Activated T-cell treated with anti-CD3 and anti-CD28 coated beads for 4 hours (primary cell): ENCODE results near the gene CEP152.

Experiments used
- DNase-seq: peaks from one replicate; pipeline ENCODE4 v3.0.0-alpha.2; 2020

Gene CEP152

DNA sequence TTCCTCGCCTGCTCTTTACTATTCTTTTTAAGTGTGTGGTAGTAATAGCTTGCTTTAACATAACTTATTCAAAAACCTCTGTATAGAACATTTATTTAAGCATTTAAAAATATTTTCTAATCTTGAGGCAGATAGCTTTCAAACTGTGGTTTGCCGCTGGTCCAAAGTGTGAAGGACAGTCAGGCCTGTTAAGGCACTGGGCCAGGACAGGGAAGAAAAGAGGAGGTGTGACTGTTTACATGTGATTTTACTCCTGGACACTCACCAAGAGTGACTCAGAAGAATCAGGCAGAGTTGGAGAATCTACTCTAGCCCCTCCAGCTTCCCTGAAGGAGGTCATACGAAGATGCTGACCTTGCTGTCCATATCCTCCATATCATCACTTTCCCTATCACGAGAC, 44.7 kb downstream of the CEP152 start:
- no peak for DNase-seq

GRCh38 chr15:48765022-48765421, 45.8 kb downstream of the CEP152 start:
- DNase-seq: no peak

DNA sequence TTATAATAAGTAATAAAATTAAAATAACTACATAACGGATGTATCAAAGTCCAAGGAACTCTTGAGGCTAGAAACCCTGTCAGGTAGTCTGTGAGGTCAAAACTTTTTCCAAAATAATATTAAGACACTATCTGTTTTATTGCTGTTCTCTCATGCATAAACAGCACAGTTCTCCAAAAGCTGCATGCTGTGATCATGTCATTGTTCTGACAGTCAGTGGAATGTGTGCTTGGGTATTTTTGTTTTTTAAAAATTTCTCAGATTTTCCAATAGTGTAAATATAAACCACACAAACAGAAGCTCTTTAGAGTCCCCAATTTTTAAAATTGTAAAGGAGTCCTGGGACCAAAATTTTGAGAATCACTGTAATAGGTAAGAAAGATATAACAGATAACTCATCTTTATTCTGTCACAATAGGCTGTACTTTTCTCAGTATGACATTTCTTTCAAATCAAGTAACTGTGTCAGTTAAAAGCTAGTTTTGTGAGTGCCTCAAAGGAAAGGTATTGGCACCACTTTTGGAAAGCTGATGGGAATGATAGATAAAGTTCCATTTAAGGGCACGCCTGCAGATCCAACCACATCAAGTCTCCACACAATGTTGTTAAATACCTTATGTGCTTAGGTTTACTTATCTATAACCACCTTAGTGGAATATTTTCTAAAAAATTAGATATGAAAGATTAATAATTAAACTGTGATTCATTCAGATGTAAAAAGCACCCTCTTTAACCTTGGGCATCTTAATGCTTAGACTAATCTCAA, 49.3 kb downstream of the CEP152 start:
- no peak for DNase-seq

- DNase-seq: no peak
Observed at GRCh38 chr15:48759921-48760320, 50.9 kb downstream of the CEP152 start.

- DNase-seq: no peak
Observed at GRCh38 chr15:48757661-48758060, 53.2 kb downstream of the CEP152 start.

GRCh38 chr15:48754011-48754410, 56.9 kb downstream of the CEP152 start:
- DNase-seq: no peak

- DNase-seq: no peak
Observed at GRCh38 chr15:48751595-48751994, 59.3 kb downstream of the CEP152 start.

GRCh38 chr15:48748535-48748934, 62.3 kb downstream of the CEP152 start:
- DNase-seq: no peak

GRCh38 chr15:48733615-48734014, 77.3 kb downstream of the CEP152 start:
- DNase-seq: no peak

DNA sequence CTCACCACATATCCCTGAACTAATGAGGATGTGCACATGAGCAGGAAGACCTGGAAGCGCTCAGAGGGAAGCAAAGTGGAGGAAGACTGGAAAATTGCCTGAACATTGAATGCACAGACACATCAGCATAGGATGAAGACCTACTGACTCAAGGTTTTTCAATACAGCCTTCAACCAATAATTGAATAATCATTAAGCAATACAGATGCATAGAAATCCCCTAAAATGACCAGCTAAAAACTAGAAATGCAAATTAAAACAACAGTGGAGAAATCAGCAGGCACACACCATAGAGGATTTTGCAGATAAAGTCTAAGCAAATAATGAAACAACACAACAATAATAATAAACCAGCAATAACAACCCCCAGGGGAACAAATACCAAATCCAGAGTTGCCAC, 80.4 kb downstream of the CEP152 start:
- DNase-seq: no peak

- no peak for DNase-seq
Observed at GRCh38 chr15:48723969-48724368, 86.9 kb downstream of the CEP152 start.

DNA sequence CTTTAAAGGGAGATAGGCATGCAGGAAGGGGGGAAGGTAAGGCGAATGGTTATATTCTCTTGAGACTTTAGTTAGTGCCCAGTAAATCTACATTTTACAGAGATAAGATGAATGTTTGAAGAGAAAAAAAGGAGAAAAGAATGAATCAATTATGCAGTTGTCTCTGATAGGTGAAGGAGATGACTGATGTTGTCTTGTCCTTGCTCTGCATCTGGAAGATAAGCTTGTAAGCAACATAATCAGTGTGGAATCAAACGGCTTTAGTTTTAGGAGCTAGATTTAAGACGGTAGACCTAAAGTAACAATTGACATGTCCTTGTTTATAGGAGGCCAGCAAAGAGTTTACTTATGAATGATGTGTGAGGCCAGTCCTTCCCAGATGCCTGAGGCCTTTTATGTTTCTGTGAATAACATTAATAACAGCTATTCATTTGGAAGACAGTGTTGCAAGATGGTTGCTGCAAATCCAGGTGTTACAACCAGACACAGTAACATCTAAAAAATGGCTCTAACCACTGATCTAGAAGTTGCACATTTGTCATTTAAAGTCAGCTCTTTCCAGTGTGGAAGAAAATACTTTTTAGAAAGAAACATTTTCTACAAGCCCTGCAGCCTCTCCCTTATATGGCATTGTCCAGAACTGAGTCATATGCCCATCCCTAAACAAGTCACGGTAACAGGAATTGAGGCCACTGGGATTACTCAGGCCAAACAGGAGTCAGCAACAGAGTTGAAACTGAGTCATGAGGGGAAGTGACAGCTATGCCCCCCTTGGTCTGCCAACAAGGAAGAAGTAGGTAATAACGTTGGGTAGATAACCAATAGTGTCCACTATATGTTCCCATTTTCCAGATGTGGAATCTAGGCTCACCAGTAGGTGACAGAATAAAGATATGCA, 87.9 kb downstream of the CEP152 start:
- DNase-seq: no peak

- DNase-seq: no peak
Observed at GRCh38 chr15:48721061-48721810, 89.6 kb downstream of the CEP152 start.

- DNase-seq: no peak
Observed at GRCh38 chr15:48720646-48721045, 90.2 kb downstream of the CEP152 start.

- DNase-seq: no peak
Observed at GRCh38 chr15:48719668-48720067, 91.2 kb downstream of the CEP152 start.

DNA sequence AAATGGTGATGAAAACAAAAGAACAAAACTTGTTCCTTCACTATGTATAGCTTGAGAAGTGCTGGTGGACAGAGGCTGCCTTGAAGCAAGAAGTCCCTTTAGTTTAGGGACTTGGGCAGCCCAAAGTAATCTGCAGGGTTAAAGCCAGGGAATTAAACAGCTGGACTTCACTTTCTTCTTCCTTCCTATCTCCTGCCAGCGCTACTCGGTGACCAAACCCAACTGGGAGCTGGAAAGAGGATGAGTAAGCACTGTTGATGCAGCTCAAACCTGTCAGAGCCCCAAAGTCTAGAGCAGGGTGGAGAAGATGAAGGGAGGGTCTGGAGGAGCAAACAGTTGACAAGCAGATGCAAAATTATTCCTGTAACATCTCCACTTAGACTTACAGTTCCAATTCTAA, 92.2 kb downstream of the CEP152 start:
- no peak for DNase-seq

GRCh38 chr15:48717458-48717857, 93.4 kb downstream of the CEP152 start:
- no peak for DNase-seq

- no peak for DNase-seq
Observed at GRCh38 chr15:48712546-48712945, 98.3 kb downstream of the CEP152 start.

DNA sequence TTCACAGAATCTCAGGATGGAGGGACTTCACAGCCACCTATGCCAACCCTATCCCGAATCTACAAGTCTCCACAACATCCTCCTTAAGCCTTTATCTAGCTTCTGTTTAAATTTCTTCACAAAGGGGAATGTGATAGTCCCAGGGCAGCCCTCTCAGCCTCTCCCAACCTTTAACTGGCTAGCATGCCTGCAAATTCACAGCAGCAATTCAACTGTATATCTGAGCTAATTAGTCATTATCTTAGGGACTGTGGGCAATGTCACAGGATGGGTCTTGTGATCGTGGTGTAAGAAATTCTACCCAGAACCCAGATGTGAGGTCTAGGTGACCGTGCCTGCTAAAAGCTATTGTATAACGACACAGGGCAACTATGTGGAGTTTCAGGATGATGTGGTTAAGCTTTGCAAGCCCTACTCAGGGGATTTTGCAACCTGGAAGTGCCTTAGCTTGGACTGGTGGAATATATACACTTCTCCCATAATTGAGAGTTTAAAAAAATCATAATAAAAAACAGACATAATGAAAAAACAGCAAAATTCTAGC, 99.8 kb downstream of the CEP152 start:
- DNase-seq: no peak

DNA sequence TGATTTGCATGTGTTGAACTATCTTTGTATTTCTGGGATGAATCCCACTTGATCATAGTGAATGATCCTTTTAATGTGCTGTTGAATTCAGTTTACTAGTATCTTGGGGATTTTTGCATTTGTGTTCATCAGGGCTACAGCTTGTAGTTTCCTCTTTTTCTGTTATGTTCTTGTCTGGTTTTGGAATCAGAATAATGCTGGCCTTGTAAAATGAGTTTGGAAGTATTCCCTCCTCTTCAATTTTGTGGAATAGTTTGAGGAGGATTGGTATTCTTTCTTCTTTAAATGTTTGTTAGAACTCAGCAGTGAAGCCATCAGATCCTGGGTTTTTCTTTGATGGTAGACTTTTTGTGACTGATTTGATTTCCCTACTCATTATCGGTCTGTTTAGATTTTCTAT, 102.2 kb downstream of the CEP152 start:
- DNase-seq: no peak

GRCh38 chr15:48705381-48705780, 105.5 kb downstream of the CEP152 start:
- DNase-seq: no peak

DNA sequence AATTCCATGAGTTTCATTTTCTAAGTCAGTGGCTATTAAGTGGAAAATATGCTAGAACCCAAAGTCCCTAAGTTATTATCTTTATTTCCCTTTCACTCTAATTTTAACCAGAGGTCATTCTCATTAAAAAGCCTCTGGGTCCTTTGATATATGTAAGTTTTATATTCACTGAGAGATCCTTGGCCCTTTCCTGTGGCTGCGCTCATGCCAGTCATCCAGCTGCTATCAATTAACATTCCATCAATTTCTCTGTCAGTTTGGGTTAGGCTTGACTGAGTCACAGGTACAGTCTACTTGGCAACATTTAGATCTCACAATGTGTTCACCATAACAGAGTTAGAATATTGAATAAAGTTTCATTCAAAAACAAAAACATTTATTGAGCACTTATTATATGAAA, 107.3 kb downstream of the CEP152 start:
- DNase-seq: no peak

- no peak for DNase-seq
Observed at GRCh38 chr15:48702569-48703236, 108.2 kb downstream of the CEP152 start.
